DMS 273 treated with DMSO at 0.1 percent for 48 hours (cell line): Measurements from ENCODE around the gene TRUB2.

ENCODE experiments used
- DNase-seq: peaks from one replicate; lab custom pipeline; 2025; lab: John Stamatoyannopoulos, UW

TRUB2 gene

DNA sequence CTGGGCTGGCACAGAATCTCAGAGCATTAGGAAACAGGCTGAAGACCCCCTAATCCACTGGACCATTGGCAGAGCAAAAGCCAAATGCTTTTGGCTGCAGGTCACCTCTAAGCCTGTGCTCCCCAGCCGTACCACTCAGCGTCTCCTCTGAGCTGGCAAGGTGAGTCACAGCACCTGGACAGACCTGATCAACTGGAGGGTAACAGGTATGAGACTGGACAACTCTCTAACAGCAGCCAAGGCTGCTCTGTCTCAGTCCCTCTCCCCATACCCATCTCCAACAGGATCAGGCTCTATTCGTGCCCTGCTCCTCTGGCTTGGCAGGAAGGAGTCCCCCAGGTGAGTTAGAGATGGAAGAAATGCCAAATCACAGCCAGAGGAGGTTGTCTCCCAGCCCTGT is 51.1 kb downstream of the TRUB2 start:
- DNase-seq = no peak

DNA sequence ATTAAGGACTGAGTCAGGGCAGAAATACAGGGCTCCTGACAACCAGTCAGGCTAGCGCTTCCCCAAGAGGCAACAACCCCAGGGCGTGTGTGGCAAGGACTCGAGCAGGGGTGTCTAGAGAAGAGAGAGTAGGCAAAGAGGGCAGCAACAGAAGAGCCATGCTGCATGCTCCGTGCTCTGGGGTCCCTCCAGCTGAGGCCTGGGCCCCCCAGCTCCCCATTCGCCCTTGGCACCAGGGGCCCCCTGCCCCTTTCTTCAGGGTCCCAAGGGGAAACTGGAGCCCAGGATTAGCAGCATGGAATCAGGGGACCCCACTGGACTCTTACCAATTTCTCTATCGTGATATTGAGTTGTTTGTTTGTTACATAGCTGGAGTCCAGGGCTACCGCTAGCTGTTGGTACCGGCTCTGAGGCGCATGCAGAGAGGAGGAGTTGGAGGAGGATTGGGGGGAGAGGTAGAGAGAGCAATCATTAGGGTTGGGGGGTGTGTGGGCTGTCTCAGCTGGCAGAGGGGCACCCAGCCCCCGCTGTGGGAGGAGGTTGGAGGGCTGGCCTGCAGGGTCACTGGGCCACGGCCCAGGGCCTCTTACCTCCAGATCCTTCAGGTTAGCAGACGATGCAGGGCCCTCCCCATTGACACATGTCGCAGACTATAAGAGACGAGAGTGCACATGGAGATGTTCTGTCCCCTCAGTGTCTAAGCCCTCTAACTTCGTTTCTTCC is 55.2 kb downstream of the TRUB2 start:
- no peak for DNase-seq

DNA sequence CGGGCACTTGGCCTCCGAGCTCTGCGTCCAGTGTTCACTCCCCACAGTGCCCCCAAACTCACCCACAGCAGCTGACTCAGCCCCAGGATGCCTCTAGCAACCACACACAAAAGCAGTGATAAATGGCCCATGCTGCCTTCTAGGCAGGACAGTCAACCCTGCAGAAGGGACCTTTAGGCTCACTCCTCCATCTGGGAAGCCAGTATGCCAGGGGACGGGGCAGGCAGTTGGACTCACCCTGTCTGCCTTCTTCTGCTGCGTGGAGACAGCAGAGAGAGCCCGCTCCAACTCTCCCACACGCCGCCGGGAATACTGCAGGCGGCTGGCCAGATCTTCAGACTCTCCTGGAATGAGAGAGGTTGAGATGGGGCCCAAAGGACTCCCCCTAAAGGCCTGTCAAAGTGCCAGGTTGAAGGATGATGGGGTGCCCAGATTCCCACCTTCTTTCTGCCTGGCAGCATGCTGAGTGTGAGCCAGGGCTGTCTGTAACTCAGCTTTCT is 56.8 kb downstream of the TRUB2 start:
- DNase-seq = no peak

DNA sequence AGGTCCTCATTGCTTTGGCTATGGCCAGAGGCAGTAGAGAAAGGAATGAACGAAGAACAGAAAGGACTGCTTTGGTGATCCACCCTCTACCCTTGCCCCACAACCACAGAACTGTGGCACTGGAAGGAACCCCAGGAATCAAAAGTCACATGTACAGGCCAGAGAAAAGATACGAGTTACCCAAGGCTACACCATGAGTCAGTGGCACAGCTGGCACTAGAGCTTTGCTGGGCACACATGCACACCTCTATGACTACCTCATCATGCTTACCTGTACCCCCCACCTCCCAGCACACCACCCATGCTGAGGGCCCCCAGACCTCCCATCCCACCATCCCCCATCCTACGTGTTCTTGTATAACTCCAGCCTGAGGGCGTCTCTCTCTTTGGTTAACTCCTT is 59.6 kb downstream of the TRUB2 start:
- DNase-seq = no peak

DNA sequence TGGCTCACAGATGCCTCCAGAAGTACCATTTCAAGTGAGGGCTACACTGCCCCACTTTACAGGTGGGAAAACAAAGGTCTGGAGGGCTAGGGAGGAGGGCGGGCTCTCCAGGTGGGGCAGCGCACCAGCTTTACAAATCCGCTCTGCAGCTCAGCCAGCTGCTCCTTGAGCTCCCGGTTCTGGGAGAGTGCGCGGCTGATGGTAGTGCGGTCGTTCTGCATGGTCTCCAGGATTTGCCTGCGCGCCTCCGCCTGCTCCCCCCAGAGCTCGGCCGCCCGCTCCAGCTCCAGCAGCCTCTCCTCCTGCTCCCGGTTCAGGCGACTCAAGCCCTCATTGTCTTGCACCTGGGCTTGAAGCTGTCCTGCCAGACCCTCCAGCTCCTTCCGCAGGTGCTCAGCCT is 61.9 kb downstream of the TRUB2 start:
- DNase-seq = no peak

DNA sequence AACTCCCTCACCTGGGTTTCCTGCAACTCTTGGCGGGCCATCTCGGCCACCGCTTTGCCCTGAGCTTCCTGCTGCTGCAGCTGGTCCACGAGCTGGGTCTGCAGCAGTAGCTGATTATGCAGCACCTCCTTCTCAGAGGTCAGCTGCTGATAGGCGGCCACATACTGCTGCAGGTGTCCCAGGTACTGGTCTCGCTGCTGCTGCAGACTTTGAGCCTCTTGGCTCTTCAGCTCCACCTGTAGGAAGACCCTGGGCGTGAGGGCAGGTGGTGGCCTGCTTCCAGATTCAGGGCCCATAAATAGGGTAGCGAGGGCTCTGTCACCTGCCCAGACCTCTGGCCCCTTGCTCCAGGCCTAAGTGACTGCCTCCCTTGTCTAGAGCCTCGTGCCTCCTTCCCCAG is 63.1 kb downstream of the TRUB2 start:
- no peak for DNase-seq

DNA sequence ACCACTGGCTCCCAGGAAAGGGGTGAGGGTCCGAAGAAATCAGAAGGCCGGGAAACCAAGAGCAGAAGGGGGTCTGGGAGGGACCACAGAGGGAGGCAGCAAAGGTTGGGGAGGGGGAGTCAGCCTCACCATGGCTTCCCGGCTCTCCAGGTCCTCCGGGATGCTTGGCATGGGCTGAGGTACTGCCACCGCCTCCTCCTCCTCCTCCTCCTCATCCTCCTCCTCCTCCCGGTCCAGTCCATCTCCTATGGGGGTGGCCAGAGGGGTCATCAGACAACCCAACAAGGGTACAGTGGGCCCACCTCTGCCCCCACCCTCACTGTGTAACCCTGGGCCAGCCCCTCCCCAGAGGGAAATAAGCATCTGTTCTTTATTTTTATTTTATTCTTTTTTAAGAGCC is 63.9 kb downstream of the TRUB2 start:
- no peak for DNase-seq

DNA sequence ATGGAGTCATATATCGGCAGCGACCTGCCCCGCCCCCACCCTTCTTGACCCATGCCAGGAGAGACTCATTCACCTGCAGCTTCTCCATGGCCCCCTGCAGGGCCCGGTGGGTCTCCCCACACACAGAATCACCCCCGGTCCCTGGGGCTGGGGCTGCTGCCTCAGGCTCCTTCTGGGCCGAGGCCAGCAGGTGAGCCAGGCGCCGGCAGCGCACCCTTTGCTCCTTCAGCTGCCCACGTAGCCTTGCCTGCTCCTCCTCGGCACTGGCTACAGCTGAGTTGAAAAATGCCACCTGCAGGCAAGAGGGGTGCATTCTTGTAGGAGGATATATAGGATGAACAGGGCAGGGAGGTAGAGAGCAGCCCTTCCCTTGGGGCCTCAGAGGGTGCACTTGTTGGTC is 64.3 kb downstream of the TRUB2 start:
- DNase-seq = no peak

DNA sequence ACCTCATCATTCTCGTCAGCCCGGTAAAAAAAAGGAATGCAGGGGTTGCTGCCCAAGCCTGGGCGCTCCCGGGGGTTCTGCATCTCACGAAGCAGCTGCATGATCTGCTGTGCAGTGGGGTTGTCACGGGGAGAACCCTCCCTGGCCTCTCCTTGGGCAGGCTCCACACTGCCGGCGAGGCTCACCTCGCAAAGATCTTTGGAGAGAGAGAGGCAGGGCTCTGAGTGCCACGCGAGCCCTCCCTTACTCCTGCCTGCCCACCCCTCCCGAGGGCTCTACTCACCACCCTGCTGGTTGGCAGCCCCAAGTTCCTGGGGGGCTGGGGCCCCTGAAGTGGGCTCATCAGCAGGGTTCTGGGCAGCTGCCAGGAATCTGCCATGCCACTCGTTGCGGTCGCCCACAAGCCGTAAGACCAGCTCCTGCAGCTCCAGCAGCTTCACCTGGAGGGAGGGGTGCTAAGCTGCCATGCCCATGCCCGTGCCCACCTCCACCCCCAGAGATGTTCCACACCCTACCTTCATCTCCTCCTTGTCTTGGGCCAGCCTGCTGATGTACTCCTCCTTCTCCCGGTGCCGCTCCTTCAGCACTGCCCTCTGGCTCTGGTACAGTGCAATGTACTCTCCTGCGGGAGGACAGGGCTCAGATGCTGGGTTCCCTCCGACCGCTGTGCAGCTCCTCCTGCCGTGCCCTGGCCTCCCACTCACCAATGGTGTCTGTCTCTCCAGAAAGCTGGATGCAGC is 65.0 kb downstream of the TRUB2 start:
- no peak for DNase-seq
